HG02610 (cell line): ENCODE data around the gene ASB4.

Experiments
- ATAC-seq: cut with Tn5 transposase; IDR thresholded peaks from one replicate; pipeline ENCODE4 v1.9.1; 2021; ENCODE audit warnings: mild to moderate bottlenecking, moderate library complexity; ENCODE audit not compliant: unreplicated experiment

ASB4 gene

GRCh38 chr7:95525503-95525902 lies 39.8 kb downstream of the ASB4 start:
- ATAC-seq, result no peak

GRCh38 chr7:95526128-95526738 lies 40.5 kb downstream of the ASB4 start:
- no peak for ATAC-seq

GRCh38 chr7:95527033-95527775 lies 41.5 kb downstream of the ASB4 start:
- no peak for ATAC-seq

GRCh38 chr7:95527776-95528250 lies 42.1 kb downstream of the ASB4 start:
- ATAC-seq, result no peak

- ATAC-seq, result no peak
These were observed 44.0 kb downstream of the ASB4 start for GRCh38 chr7:95529701-95530100.

GRCh38 chr7:95530881-95531280 lies 45.1 kb downstream of the ASB4 start:
- ATAC-seq, result no peak

GRCh38 chr7:95531605-95532219 lies 46.0 kb downstream of the ASB4 start:
- no peak for ATAC-seq

- ATAC-seq, result no peak
These were observed 49.1 kb downstream of the ASB4 start for GRCh38 chr7:95534796-95535195.

- ATAC-seq, result no peak
These were observed 49.9 kb downstream of the ASB4 start for GRCh38 chr7:95535662-95536061.

GRCh38 chr7:95536656-95537311 lies 51.0 kb downstream of the ASB4 start:
- ATAC-seq, result no peak

GRCh38 chr7:95537468-95537867 lies 51.7 kb downstream of the ASB4 start:
- ATAC-seq, result no peak

- no peak for ATAC-seq
These were observed 53.7 kb downstream of the ASB4 start for GRCh38 chr7:95539426-95539825.

GRCh38 chr7:95540366-95540765 lies 54.6 kb downstream of the ASB4 start:
- no peak for ATAC-seq

- no peak for ATAC-seq
These were observed 57.6 kb downstream of the ASB4 start for GRCh38 chr7:95543312-95543711.

- ATAC-seq, result no peak
These were observed 58.4 kb downstream of the ASB4 start for GRCh38 chr7:95544171-95544570.

- no peak for ATAC-seq
These were observed 59.4 kb downstream of the ASB4 start for GRCh38 chr7:95545007-95545615.

- no peak for ATAC-seq
These were observed 59.9 kb downstream of the ASB4 start for GRCh38 chr7:95545673-95546072.

GRCh38 chr7:95546647-95547046 lies 60.9 kb downstream of the ASB4 start:
- no peak for ATAC-seq

- ATAC-seq, result no peak
These were observed 61.9 kb downstream of the ASB4 start for GRCh38 chr7:95547361-95548348.
